Uterus (tissue), 2 donors: ENCODE measurements around the gene CTDSPL.

ENCODE experiments used
- POLR2A ChIP-seq, 2 donors: fragments of 450-650 bp; IDR thresholded peaks; one replicate each; pipeline ENCODE4 v1.6.1; 2016; ENCODE audit warnings: antibody characterized with exemption in 2 of 2, mild to moderate bottlenecking in 1 of 2, moderate library complexity in 1 of 2
- TF ChIP-seq, protein P1 (sequence below), 4 experiments: fragments of 200-600 bp in 2 of 4; fragments of 450-650 bp in 2 of 4; sonication (generic) in 2 of 4; IDR thresholded peaks; one replicate each; pipeline ENCODE4 v1.5.1; 2016 to 2019; ENCODE audit warnings: antibody characterized with exemption in 4 of 4, mild to moderate bottlenecking in 2 of 4, moderate library complexity in 1 of 4

DNA sequence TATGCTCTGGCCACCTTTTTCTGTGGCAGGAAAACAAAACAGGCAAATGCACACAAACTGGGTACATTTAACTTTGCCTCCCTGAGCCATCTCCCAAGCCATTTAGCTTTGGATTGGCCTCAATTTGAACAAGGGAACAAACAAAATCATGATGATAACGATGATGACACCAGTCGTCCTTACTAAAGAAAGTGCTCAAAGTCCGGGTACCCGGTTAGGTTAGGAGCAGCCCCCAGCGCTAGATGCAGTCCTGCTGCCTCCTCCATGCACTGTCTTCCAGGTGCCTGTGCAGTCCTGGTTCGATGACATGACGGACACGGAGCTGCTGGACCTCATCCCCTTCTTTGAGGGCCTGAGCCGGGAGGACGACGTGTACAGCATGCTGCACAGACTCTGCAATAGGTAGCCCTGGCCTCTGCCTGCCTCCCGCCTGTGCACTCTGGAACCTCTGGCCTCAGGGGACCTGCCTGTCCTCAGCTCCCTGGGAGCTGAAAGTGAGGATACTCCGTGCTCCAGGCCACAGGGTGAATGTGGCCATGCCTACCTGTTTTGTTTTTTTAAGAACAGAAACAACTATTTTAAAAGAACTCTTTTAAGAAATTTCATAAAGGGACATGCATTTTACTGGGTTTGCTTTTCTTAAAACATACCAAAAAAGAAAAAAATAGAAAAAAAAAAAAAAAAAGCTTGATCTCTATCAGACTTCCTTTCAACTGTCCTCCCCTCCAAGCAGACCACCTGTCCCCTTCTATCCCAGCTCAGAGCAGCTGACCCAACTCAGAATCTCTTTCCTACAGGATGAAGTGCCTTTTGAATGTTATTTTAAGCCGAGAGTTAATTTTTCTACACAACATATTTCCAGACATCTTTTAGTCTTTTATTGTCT lies 119.0 kb downstream of the CTDSPL start:
- no peak for TF ChIP-seq POLR2A (IDR thresholded peaks at IDR 0.05)
- TF ChIP-seq, protein P1, sequence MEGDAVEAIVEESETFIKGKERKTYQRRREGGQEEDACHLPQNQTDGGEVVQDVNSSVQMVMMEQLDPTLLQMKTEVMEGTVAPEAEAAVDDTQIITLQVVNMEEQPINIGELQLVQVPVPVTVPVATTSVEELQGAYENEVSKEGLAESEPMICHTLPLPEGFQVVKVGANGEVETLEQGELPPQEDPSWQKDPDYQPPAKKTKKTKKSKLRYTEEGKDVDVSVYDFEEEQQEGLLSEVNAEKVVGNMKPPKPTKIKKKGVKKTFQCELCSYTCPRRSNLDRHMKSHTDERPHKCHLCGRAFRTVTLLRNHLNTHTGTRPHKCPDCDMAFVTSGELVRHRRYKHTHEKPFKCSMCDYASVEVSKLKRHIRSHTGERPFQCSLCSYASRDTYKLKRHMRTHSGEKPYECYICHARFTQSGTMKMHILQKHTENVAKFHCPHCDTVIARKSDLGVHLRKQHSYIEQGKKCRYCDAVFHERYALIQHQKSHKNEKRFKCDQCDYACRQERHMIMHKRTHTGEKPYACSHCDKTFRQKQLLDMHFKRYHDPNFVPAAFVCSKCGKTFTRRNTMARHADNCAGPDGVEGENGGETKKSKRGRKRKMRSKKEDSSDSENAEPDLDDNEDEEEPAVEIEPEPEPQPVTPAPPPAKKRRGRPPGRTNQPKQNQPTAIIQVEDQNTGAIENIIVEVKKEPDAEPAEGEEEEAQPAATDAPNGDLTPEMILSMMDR (IDR thresholded peaks at IDR 0.05): no peak
